GM10266 (cell line): ENCODE measurements around the gene SLC35E1.
A peak's percentile ranks its signal among the peaks of the same experiment; 100 is the strongest.
"Not testable (repeated sequence)": the region's sequence is repeated elsewhere in the genome, so short reads cannot be mapped to it uniquely, and the experiment has no call there.

Experiments
- DNase-seq: peaks from one replicate; pipeline ENCODE4 v3.0.0; 2012; ENCODE audit errors: extremely low spot score
- TF ChIP-seq, protein P1 (sequence below): IDR thresholded peaks from 2 replicates; pipeline ENCODE4 v1.5.1; 2012; ENCODE audit warnings: mild to moderate bottlenecking, low read depth; ENCODE audit not compliant: control insufficient read depth, insufficient read depth; ENCODE audit errors: missing control alignments

The SLC35E1 gene

DNA sequence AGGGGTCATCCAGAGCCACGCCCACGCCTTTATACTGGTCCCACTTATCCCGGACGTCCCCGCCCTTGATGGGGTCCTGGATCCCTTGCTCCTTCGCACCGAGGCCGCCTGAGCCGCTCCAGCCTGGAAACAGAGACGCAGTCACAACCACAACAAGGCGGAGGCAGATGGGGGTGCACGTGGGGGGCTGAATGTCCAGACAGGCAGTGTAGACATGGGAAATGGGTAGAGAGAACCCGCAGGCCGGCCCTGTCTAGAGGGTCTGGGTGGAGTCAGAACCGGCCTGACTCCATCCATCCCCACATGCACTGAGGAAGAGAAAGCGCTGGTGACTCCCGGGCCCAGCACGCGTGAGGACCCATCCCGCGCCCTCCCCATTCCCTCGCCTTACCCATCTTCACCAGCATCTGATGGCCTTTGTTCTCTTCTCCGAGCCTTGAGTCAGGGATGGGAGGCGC, 53.0 kb downstream of the SLC35E1 start:
- peak; percentile 16 for DNase-seq

DNA sequence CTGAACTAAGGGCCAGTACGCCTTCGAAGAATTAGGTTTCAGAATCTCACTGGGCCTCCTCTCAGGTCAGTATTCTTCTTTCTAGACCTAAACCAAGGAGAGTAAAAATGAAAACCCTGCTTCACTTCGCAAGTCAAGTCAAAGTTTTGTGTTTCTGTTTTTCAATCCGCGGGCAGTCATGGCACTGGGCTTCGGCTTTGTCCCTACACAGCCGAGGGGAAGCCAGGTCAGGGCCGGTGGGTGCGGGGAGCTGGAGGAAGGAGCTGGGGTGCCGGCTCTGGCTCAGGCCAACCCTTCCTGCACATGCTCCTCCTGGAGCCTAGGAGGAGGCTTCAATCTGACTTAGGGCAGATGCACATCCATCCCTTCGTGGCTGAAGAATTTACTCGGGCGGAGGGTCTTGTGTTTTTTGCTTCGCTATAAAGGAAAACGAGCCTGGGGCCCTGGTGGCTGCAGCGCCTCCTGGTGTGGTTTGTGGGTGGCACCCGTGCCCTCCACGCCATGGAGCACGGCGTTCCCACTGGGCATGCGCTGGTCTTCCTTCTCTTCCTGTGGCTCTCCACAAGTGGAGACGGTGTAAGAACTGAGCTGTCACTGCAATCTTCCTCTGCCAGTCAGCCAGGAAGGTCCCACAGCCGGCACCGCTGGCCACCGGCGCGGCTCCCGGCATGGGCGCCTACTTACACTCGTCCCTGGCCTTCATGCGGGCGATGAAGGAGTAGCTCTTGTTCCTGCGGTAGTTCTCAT, 53.6 kb downstream of the SLC35E1 start:
- TF ChIP-seq, protein P1, sequence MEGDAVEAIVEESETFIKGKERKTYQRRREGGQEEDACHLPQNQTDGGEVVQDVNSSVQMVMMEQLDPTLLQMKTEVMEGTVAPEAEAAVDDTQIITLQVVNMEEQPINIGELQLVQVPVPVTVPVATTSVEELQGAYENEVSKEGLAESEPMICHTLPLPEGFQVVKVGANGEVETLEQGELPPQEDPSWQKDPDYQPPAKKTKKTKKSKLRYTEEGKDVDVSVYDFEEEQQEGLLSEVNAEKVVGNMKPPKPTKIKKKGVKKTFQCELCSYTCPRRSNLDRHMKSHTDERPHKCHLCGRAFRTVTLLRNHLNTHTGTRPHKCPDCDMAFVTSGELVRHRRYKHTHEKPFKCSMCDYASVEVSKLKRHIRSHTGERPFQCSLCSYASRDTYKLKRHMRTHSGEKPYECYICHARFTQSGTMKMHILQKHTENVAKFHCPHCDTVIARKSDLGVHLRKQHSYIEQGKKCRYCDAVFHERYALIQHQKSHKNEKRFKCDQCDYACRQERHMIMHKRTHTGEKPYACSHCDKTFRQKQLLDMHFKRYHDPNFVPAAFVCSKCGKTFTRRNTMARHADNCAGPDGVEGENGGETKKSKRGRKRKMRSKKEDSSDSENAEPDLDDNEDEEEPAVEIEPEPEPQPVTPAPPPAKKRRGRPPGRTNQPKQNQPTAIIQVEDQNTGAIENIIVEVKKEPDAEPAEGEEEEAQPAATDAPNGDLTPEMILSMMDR: no peak
- peak; percentile 27 for DNase-seq

More for the DNA sequence above, 53.0 kb downstream of the SLC35E1 start:
- TF ChIP-seq, protein P1: no peak

DNA sequence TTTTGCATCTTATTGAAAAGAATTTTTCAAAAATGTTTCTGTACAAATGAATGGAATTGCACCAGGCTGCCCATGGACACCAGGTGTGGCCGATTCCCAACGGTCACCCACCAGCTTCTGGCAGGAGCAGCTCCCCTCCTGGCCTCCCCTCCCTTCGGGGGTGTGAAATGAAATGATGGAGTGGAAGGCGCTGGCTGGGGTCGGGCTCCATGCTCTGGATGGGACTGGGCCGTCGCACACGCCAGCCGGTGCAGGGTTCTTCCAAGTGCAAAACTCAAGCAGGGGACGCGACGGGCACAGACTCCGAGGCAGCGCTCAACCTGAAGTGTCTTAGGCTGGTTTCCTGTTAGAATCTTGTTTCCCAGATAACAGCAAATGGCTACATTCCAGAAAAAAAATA, 54.2 kb downstream of the SLC35E1 start:
- no peak for DNase-seq
- TF ChIP-seq, protein P1: no peak

DNA sequence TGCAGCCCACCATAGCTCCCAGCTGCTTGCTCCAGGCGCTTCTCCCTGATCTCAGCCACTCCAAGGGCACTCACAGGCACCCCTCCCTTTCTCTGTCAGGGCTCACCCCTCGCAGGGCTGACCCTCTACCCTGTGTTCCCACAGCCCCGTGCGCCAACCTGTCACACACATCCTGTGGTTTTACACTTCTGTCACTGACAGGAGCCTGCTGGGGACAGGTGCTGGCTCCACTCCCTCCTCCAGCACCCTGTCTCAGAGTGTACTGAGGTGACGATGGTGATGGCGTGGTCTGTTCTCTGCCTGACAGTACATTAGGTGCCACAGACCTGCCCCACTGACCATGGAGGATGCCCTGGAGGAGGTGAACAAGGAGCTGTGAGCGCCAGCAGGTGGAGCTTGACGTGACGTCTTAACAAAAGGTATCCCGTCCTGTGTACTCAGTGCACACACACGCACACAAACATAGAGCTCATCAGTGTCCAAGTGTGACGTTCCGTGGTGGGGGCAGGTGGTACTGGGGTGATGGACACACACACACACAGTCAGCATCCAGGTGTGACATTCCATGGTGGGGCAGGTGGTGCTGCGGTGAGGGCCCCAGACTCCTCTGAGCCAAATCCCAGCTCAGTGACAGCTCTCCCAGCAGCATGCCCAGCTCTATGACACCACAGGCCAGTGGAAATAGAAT, 55.1 kb downstream of the SLC35E1 start:
- TF ChIP-seq, protein P1: no peak

DNA sequence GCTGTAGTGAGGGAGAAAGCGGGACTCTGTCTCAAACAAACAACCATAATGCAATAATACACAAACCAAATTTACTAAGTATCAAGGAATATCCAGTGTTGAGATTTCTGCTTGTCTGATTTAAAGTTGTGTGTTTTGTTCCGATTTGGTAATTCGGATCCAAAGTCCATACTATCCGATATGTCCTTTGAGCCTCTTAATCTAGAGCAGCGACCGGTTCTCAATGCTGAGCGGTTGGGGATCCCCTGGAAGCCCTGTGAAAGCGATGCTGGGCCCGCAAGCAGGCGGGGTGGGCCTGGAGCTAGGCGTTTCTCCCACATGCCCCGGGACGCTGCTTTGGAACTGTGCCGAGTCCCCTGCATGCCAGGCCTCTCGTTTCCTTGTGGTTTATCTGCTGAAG, 55.8 kb downstream of the SLC35E1 start:
- TF ChIP-seq, protein P1: no peak

More for the DNA sequence above, 55.1 kb downstream of the SLC35E1 start:
- peak; percentile 18 for DNase-seq

DNA sequence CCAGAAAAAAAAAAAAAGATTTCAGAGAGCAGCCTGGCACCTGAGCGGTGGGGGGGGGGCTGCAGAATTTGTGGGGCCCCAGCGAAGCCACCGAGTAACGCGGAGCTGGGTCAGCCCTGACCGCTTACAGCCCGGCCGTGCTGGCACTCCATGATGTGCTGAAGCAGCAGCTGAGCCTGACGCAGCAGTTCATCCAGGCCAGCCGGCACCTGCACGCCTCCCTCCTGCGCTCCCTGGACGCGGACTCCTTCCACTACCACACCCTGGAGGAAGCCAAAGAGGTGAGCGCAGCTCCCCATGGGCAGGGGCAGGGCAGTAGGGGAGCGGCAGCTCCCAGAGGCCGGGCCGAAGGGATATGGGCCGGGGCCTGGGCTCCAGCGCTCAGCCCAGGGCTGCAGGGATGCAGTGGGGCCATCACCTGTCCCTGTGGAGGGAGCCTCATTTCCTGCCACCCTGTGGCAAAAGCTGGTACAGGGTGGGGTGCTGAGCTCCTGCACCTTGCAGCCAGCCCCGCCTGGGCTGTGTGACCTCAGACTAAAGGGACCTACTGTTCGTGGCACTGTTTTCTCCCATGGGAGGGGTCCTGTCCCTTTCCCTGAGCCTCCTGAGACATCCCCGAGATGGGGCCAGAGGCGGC, 57.7 kb downstream of the SLC35E1 start:
- DNase-seq: no peak
- TF ChIP-seq, protein P1: no peak

More for the DNA sequence above, 55.8 kb downstream of the SLC35E1 start:
- DNase-seq: no peak

DNA sequence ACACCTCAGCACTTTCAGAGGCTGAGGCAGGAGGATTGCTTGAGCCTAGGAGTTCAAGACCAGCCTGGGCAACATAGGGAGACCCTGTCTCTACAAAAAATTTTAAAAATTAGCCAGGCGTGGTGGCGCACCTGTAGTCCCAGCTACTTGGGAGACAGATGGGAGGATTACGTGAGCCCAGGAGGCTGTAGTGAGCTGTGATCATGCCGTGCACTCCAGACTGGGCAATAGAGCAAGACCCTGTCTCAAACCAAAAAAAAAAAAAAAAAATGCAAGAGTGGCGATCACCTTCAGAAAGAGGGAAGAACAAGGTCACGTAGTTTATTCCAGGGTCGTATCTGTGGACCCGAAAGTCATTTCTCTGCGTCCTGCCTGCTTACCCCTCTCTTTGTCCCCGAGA, 59.6 kb downstream of the SLC35E1 start:
- not testable (repeated sequence) for DNase-seq
